Activated CD4-positive, alpha-beta T cell treated with anti-CD3 and anti-CD28 coated beads, Interleukin-2, amount 10 ng/mL, durations not matched to agents 24 days and 14 days (primary cell): ENCODE data around the gene TRPM8. TPM values are rescaled to one million over a fixed set of nuclear protein-coding genes. Genes with fewer than 3 reads are reported as not detected.

Experiments used
- DNase-seq: peaks from one replicate; pipeline ENCODE4 v3.0.0; 2022
- H3K27ac Mint-ChIP-seq: one replicate; pipeline ENCODE4 v1.8.0; 2022; ENCODE audit warnings: mild to moderate bottlenecking, mixed read lengths
- H3K27me3 Mint-ChIP-seq: one replicate; pipeline ENCODE4 v1.8.0; 2022; ENCODE audit warnings: mixed read lengths
- H3K36me3 Mint-ChIP-seq: one replicate; pipeline ENCODE4 v1.8.0; 2022; ENCODE audit warnings: low read depth, mild to moderate bottlenecking, mixed read lengths
- H3K4me1 Mint-ChIP-seq: one replicate; pipeline ENCODE4 v1.8.0; 2021; ENCODE audit warnings: mixed read lengths
- H3K4me3 Mint-ChIP-seq: one replicate; pipeline ENCODE4 v1.8.0; 2022; ENCODE audit warnings: mild to moderate bottlenecking, moderate library complexity, mixed read lengths
- H3K9me3 Mint-ChIP-seq: one replicate; pipeline ENCODE4 v1.8.0; 2021; ENCODE audit warnings: mixed read lengths
- intact Hi-C: fragments of 100-400 bp; cut with micrococcal nuclease; formaldehyde crosslinking; loops from one replicate; pipeline ENCODE4 v1.15.1; 2023
- total RNA-seq: library from RNA; stranded (reverse); gene quantifications from 2 replicates; pipeline ENCODE4 v1.2.3, GENCODE V29; 2022

Gene TRPM8
- total RNA-seq, 1 donor from 2014 or later: not detected

DNA sequence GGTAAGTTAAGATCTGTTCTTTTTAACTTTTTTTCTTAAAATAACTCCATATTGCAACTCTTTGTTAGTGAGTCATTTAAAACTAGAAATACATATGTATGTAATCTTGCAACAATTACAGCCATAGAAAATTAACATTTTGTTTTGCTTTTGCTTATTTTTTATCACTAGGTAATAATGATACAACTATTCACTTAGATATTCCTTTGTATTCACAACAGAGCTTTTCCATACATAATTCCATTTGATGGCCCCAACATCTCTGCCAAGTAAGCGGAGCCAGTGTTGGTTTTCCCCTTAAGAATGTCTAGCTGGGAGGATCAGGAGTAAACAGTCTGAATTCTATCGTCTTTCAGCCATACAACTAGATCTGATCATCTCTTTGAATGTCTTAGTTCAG lies 149.4 kb downstream of the TRPM8 start:
- peaks cover 7% of the 10 kb centered on the region for H3K9me3 Mint-ChIP-seq
- no peaks in the 10 kb centered on the region for H3K36me3 Mint-ChIP-seq
- no peak overlapping the region for H3K27ac Mint-ChIP-seq
- DNase-seq: no peak
- intact Hi-C loops: no loop called here
- H3K27me3 Mint-ChIP-seq: peaks cover 34% of the 10 kb centered on the region
- no peak overlapping the region for H3K4me3 Mint-ChIP-seq
- no peaks in the 10 kb centered on the region for H3K4me1 Mint-ChIP-seq

Other genes with a start within 250 kb of the TRPM8 start
- not detected in 2 replicates for gene UGT1A9, start 245.5 kb upstream of the TRPM8 start, total RNA-seq
- gene UGT1A7, start 235.5 kb upstream of the TRPM8 start, total RNA-seq: not detected in 2 replicates
- gene UGT1A6, start 224.5 kb upstream of the TRPM8 start, total RNA-seq: not detected in 2 replicates
- gene UGT1A5, start 204.5 kb upstream of the TRPM8 start, total RNA-seq: not detected in 2 replicates
- not detected in 2 replicates for gene UGT1A4, start 198.6 kb upstream of the TRPM8 start, total RNA-seq
- gene UGT1A3, start 188.3 kb upstream of the TRPM8 start, total RNA-seq: not detected in 2 replicates
- not detected in 2 replicates for gene UGT1A1, start 157.1 kb upstream of the TRPM8 start, total RNA-seq
- not detected in 2 replicates for gene MROH2A, start 139.0 kb upstream of the TRPM8 start, total RNA-seq
- 41.5 and 45.6 TPM in 2 replicates for gene HJURP, start 62.8 kb upstream of the TRPM8 start, total RNA-seq
- not detected in 2 replicates for gene SPP2, start 133.3 kb downstream of the TRPM8 start, total RNA-seq